Lower lobe of right lung (tissue), 2 donors: ENCODE results near the gene VWA8. TPM values are rescaled to one million over a fixed set of nuclear protein-coding genes. Genes with fewer than 3 reads are reported as not detected.

Experiments used
- ATAC-seq, 2 donors: fragments of 200-7000 bp; cut with Tn5 transposase; one replicate each; pipeline ENCODE4 v1.9.1; 2020 to 2022; ENCODE audit warnings: mild to moderate bottlenecking in 2 of 2, moderate library complexity in 2 of 2
- DNase-seq: peaks from one replicate; pipeline ENCODE4 v3.0.0-alpha.2; 2020
- H3K27ac ChIP-seq: fragments of 200-600 bp; one replicate; pipeline ENCODE4 v1.8.0; 2022
- H3K27me3 ChIP-seq: fragments of 200-600 bp; one replicate; pipeline ENCODE4 v1.8.0; 2022; ENCODE audit warnings: low read depth
- H3K36me3 ChIP-seq: fragments of 200-600 bp; one replicate; pipeline ENCODE4 v1.8.0; 2022; ENCODE audit warnings: mild to moderate bottlenecking
- H3K4me1 ChIP-seq: fragments of 200-600 bp; one replicate; pipeline ENCODE4 v1.8.0; 2022
- H3K4me3 ChIP-seq: fragments of 200-600 bp; one replicate; pipeline ENCODE4 v1.8.0; 2022; ENCODE audit warnings: mild to moderate bottlenecking
- H3K9me3 ChIP-seq: fragments of 200-600 bp; one replicate; pipeline ENCODE4 v1.8.0; 2022
- intact Hi-C: fragments of 100-400 bp; cut with DNase I; formaldehyde crosslinking; loops from one replicate; pipeline ENCODE4 v1.11.0; 2022
- total RNA-seq: library from RNA; stranded (reverse); fragmentation: NEBNext Ultra II Directional; extraction: Animal tissue kit (Norgen Biotek cat#: 25700); gene quantifications from one replicate; pipeline ENCODE4 v1.2.1, GENCODE V29; 2021
- TF ChIP-seq, protein P1 (sequence below): fragments of 200-600 bp; IDR thresholded peaks from one replicate; pipeline ENCODE4 v1.8.0; 2022; ENCODE audit warnings: antibody characterized with exemption, mild to moderate bottlenecking
- donor health status: DM: no; HTN: yes; CAD: no; lungs with severe emphysema.

The VWA8 gene
- total RNA-seq, 1 donor from 2014 or later: 18.2 TPM

DNA sequence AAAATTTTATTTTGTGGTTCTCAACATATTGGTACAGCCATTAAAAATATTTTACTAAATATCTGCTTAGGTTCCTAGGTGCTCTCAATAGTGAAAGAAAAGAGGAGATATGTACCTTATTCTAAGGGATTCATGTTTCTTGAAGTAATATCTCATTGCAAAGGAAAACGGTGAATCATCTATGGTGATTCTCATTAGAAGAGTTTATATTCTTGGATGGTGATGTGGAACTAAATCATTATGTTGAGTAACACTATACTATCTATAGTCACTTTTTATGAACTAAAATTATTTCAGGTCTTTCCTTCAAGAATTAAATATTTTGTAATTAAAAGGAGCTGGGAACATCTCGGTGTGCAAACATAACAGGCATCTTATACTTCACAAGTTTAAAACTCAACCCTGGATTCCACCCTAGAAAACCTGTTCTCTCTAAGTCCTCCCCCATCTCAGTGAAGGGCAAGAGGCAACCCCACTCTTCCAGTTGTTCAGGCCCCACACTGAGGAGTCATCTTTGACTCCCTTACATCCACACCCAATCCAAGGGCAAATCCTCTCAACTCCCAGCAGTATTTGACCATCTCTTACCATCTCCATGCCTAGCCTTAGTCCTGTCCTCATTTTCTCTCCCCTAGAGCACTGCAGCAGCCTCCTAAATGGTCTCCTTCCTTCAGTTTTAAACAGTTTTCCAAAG is 363.4 kb downstream of the VWA8 start:
- no peaks in the 10 kb centered on the region for H3K27me3 ChIP-seq
- ATAC-seq (no peak), DNase-seq (no peak)
- TF ChIP-seq, protein P1, sequence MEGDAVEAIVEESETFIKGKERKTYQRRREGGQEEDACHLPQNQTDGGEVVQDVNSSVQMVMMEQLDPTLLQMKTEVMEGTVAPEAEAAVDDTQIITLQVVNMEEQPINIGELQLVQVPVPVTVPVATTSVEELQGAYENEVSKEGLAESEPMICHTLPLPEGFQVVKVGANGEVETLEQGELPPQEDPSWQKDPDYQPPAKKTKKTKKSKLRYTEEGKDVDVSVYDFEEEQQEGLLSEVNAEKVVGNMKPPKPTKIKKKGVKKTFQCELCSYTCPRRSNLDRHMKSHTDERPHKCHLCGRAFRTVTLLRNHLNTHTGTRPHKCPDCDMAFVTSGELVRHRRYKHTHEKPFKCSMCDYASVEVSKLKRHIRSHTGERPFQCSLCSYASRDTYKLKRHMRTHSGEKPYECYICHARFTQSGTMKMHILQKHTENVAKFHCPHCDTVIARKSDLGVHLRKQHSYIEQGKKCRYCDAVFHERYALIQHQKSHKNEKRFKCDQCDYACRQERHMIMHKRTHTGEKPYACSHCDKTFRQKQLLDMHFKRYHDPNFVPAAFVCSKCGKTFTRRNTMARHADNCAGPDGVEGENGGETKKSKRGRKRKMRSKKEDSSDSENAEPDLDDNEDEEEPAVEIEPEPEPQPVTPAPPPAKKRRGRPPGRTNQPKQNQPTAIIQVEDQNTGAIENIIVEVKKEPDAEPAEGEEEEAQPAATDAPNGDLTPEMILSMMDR: no peak
- no peaks in the 10 kb centered on the region for H3K9me3 ChIP-seq
- no peaks in the 10 kb centered on the region for H3K36me3 ChIP-seq
- peaks cover 10% of the 10 kb centered on the region for H3K4me1 ChIP-seq
- no peak overlapping the region for H3K4me3 ChIP-seq
- no peak overlapping the region for H3K27ac ChIP-seq
- intact Hi-C loops: no loop called here

- H3K4me3 ChIP-seq: no peak overlapping the region
- TF ChIP-seq, protein P1: no peak
- no peak for DNase-seq
- intact Hi-C loops: no loop called here
- H3K27me3 ChIP-seq: no peaks in the 10 kb centered on the region
- H3K9me3 ChIP-seq: no peaks in the 10 kb centered on the region
- H3K36me3 ChIP-seq: no peaks in the 10 kb centered on the region
- H3K4me1 ChIP-seq: peaks cover 10% of the 10 kb centered on the region
- no peak overlapping the region for H3K27ac ChIP-seq
- ATAC-seq: peak in 1 of 2 donors; percentile 42
These were observed 364.7 kb downstream of the VWA8 start for GRCh38 chr13:41596190-41596589.

- H3K27ac ChIP-seq: no peak overlapping the region
- no peaks in the 10 kb centered on the region for H3K27me3 ChIP-seq
- H3K4me1 ChIP-seq: peaks cover 10% of the 10 kb centered on the region
- TF ChIP-seq, protein P1: no peak
- no peaks in the 10 kb centered on the region for H3K36me3 ChIP-seq
- H3K9me3 ChIP-seq: no peaks in the 10 kb centered on the region
- peak in 1 of 2 donors; percentile 78 for ATAC-seq
- intact Hi-C loops: no loop called here
- no peak overlapping the region for H3K4me3 ChIP-seq
- no peak for DNase-seq
These were observed 365.6 kb downstream of the VWA8 start for GRCh38 chr13:41595298-41595697.

- no peak overlapping the region for H3K27ac ChIP-seq
- H3K4me1 ChIP-seq: peaks cover under 1% of the 10 kb centered on the region
- no peaks in the 10 kb centered on the region for H3K9me3 ChIP-seq
- no peak overlapping the region for H3K4me3 ChIP-seq
- TF ChIP-seq, protein P1: no peak
- H3K27me3 ChIP-seq: no peaks in the 10 kb centered on the region
- DNase-seq (no peak), ATAC-seq (no peak)
- intact Hi-C loops: no loop called here
- no peaks in the 10 kb centered on the region for H3K36me3 ChIP-seq
These were observed 370.3 kb downstream of the VWA8 start for GRCh38 chr13:41590643-41591042.

DNA sequence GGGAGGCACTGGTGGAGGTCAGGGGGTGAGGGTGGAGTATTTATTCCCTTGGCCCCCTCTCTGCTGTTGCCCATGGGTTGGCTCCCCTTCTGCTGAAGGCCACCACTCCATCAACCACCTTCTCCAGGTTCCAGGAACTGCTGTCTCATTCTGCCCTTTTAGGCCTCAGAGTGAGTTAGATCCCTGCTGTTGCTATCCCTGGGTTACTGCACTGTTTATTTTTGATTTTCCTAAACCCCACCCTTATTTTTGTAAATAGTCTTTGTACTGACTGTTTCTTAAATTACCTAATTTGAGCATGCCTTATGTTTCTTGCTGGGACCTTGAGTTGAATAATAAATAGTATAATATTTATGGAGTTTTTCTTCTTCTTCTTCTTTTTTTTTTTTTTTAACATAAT is 370.8 kb downstream of the VWA8 start:
- intact Hi-C loops: no loop called here
- H3K27me3 ChIP-seq: no peaks in the 10 kb centered on the region
- H3K36me3 ChIP-seq: no peaks in the 10 kb centered on the region
- ATAC-seq (no peak), DNase-seq (no peak)
- H3K4me3 ChIP-seq: no peak overlapping the region
- TF ChIP-seq, protein P1: no peak
- no peaks in the 10 kb centered on the region for H3K9me3 ChIP-seq
- no peak overlapping the region for H3K27ac ChIP-seq
- no peaks in the 10 kb centered on the region for H3K4me1 ChIP-seq
